Measurements from ENCODE around the gene KIF16B.

KIF16B gene

GRCh38 chr20:16346956-16347355 lies 226.3 kb downstream of the KIF16B start:
- DNase-seq = no peak

DNA sequence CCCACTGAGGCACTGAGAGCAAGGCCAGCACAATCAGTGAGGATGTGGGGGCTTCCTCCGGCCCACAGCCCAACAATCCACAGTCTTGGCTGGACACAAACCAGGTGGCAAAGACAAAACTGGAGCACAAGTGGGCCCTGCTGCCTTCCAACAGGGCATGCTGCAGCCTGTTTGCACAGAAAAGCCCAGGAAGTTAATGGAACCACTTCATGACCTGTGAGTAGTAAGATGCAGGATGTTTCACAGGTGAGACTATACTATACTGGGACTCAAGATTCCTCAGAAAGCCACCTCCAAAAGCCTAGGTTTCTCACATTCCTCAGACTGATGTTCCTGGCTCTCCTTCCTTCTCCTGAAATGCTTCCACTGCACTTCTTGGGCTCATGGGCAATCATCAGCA lies 235.5 kb downstream of the KIF16B start:
- DNase-seq = no peak

- no peak for DNase-seq
Observed at GRCh38 chr20:16327606-16328005, 245.6 kb downstream of the KIF16B start.

- DNase-seq = no peak
Observed at GRCh38 chr20:16321291-16321690, 252.0 kb downstream of the KIF16B start.

- no peak for DNase-seq
Observed at GRCh38 chr20:16317445-16318362, 255.5 kb downstream of the KIF16B start.

DNA sequence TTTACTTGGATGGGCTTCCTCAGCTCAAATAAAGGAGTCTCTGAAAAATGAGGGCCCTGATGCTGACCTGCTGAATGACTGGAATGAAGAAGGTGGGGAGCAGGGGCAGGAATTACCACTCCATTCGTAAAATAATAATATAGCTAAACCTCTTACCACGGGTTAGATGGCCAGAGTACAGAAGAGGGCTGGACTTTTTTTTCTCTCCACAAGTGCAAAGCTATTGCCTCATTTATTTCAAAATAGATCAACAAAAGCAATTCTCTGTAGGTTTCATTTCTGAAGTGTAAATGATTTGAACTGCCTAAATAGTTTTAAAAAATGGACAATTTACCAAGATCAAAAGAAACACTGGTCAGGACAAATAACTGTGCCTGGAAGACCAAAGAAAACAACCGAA lies 256.7 kb downstream of the KIF16B start:
- no peak for DNase-seq

- DNase-seq = no peak
Observed at GRCh38 chr20:16314748-16315159, 258.5 kb downstream of the KIF16B start.

- DNase-seq = no peak
Observed at GRCh38 chr20:16314320-16314719, 258.9 kb downstream of the KIF16B start.

DNA sequence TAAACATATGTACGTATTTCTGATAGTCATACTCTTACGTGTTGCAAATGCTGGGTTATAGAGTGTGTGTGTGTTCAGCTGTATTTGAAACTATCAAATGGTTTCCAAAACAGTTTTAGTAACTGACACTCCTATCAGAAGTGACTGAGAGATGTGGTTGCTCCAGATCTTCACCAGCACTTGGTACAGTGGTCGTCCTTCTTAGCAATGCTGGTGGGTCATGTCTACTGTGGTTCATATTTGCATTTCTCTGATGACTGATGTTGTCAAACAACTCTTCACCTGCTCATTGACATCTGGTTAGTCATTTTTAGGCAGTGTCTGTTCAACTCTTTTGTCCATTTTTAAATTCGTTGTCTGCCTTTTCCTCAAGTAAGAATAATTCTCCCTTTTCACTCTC lies 259.3 kb downstream of the KIF16B start:
- DNase-seq = no peak

GRCh38 chr20:16312998-16313397 lies 260.2 kb downstream of the KIF16B start:
- no peak for DNase-seq

GRCh38 chr20:16311756-16312155 lies 261.5 kb downstream of the KIF16B start:
- DNase-seq = peak in 1 of 2 experiments; percentile 7

GRCh38 chr20:16308754-16309153 lies 264.5 kb downstream of the KIF16B start:
- DNase-seq = no peak

GRCh38 chr20:16302818-16303217 lies 270.4 kb downstream of the KIF16B start:
- DNase-seq = no peak

DNA sequence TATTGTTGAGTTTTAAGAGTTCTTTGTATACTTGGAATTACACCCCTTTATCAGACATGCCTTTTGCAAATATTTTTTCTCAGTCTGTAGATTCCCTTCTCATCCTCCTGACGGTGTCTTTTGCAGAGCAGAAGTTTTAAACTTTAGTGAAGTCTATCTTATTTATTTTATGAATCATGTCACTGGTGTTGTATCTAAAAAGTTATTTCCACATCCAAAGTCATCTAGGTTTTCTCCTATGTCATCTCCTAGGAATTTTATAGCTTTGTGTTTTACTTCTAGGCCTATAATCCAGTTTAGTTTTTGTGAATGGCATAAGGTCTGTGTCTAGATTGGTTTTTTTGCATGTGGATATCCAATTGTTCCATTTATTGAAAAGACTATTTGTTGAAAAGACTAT lies 271.3 kb downstream of the KIF16B start:
- no peak for DNase-seq

- DNase-seq = no peak
Observed at GRCh38 chr20:16299897-16300296, 273.4 kb downstream of the KIF16B start.

DNA sequence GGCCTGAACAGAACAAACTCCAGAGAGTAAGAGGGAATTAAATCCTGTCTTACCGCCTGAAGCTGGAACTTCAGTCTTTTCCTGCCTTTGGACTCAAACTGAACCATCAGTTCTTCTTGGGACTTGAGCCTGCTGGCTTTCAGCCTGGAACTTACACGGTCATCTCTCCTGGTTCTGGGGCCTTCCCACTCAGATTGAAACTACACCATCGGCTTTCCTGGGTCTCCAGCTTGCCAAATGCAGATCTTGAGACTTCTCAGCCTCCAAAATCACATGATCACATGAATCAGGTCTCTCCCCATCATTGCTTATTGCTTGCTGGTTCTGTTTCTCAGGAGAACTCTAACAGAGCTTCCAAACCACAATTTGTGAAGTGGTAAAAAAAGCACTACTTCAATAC lies 276.3 kb downstream of the KIF16B start:
- DNase-seq = no peak

DNA sequence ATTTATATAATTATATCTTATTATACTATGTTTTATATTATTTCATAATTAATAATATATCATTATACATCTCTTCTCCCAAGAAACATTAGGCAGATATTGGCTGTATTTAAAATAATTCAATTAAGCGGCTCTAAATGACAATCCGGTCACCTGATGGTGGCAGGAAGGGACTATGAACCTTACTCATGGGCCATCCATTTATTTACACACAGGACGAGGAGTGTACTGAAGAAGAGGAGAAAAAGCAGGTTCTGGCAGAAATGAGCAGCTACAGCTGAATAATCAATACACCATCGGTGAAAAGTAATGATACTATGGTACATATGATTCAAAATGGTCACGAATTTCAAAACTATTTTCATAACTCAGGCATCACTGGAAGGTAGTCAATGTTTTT lies 277.7 kb downstream of the KIF16B start:
- DNase-seq = no peak

DNA sequence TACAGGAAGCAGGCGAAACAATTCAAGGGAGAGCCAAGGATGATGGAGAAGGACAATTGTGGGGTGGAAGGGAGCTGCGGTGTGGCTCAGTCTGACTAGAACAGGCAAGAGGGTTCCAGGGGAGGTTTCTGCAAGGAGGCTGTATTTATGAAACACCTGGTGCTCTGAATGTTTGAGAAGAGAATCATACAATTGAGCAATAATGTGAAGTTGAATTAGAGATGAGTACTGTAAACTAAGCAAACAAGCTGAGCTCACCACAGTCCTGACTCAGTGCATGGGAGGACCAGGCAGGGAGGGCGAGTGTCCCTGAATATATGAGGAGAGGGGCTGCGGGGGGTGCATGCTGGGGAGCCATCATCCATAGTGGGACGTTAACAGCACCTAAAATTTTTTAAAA lies 279.7 kb downstream of the KIF16B start:
- DNase-seq = no peak

GRCh38 chr20:16292226-16292880 lies 280.9 kb downstream of the KIF16B start:
- DNase-seq = no peak

DNA sequence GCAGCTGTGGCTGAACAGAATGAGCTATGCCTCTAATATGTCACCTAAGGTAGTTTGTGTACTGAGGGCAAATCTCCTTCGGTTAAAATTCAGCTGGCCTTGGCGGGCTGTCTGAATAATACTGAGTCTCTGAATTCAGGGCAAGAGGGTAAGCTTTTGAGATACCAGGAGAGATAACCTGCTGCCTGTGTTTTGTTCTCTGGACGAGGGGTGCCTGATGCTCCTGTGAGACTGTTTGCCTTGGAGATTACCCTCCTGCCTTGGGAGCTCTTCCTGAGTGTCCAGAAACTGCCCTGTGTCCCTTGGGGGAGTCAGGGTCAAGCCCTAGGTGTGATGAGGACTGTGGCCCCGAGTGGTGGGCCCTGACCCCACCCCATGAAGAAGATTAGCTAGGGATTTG lies 282.9 kb downstream of the KIF16B start:
- DNase-seq = no peak

- DNase-seq = no peak
Observed at GRCh38 chr20:16287776-16288175, 285.5 kb downstream of the KIF16B start.

- DNase-seq = no peak
Observed at GRCh38 chr20:16286601-16287000, 286.6 kb downstream of the KIF16B start.

- no peak for DNase-seq
Observed at GRCh38 chr20:16284385-16285100, 288.7 kb downstream of the KIF16B start.

DNA sequence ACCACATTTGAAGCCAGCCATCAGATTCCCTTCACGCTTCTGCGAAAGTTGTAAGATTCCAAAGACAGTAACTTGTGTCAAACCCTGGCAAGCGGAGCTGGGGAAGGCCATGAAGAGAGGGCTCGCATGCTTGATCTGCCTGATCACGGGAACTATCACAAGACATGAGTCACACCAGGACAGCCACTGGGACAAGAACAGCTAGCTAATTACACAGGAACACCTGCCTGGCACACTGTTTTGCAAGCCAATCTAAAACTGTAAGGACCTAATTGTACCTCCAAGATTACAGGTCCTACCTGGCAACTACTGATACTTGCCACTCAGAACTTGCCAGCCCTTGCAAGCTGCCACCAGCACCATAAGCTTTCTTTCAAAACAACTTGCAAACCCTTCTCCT lies 289.3 kb downstream of the KIF16B start:
- DNase-seq = no peak
